Ishikawa (cell line): ENCODE measurements around the gene ABCC1.

Experiments used
- CEBPB ChIP-seq: IDR thresholded peaks from 2 replicates; pipeline ENCODE4 v1.6.1; 2012
- EGR1 ChIP-seq: IDR thresholded peaks from 2 replicates; pipeline ENCODE4 v1.6.1; 2012
- EP300 ChIP-seq: IDR thresholded peaks from 2 replicates; pipeline ENCODE4 v1.6.1; 2012; ENCODE audit warnings: borderline replicate concordance
- MAX ChIP-seq: IDR thresholded peaks from 2 replicates; pipeline ENCODE4 v1.6.1; 2012
- RAD21 ChIP-seq: IDR thresholded peaks from 2 replicates; pipeline ENCODE4 v1.6.1; 2012; ENCODE audit warnings: low read depth
- REST ChIP-seq: IDR thresholded peaks from 2 replicates; pipeline ENCODE4 v1.6.1; 2012; ENCODE audit warnings: low read depth, mild to moderate bottlenecking
- TAF1 ChIP-seq: IDR thresholded peaks from 2 replicates; pipeline ENCODE4 v1.6.1; 2012; ENCODE audit warnings: low read depth, mild to moderate bottlenecking
- USF1 ChIP-seq: IDR thresholded peaks from 2 replicates; pipeline ENCODE4 v1.6.1; 2012
- YY1 ChIP-seq: IDR thresholded peaks from 2 replicates; pipeline ENCODE4 v1.6.1; 2012; ENCODE audit warnings: low read depth
- ZBTB7A ChIP-seq: IDR thresholded peaks from 2 replicates; pipeline ENCODE4 v1.6.1; 2012; ENCODE audit warnings: low read depth

- TF ChIP-seq REST: no peak
- no peak for TF ChIP-seq YY1
- no peak for TF ChIP-seq EGR1
- TF ChIP-seq MAX: no peak
- no peak for TF ChIP-seq RAD21
- no peak for TF ChIP-seq USF1
- no peak for TF ChIP-seq TAF1
- TF ChIP-seq EP300: no peak
- no peak for TF ChIP-seq ZBTB7A
- no peak for TF ChIP-seq CEBPB
Measured at GRCh38 chr16:16041196-16041892, 91.9 kb downstream of the ABCC1 start.
